Forelimb muscle (tissue), 1 donor: Measurements from ENCODE around the gene SLC9A8. TPM values are rescaled to one million over a fixed set of nuclear protein-coding genes. Genes with fewer than 3 reads are reported as not detected.
"Not testable (repeated sequence)": the region's sequence is repeated elsewhere in the genome, so short reads cannot be mapped to it uniquely, and the experiment has no call there.

Experiments used
- DNase-seq: peaks from one replicate; pipeline ENCODE4 v3.0.0-alpha.2; 2013; ENCODE audit warnings: low read depth
- polyA plus RNA-seq: library from polyadenylated mRNA; unstranded; fragments of 120-200 nt; gene quantifications from one replicate; pipeline ENCODE4 v1.2.1, GENCODE V29; 2013; ENCODE audit not compliant: insufficient read length

Gene SLC9A8
- polyA plus RNA-seq, 1 donor: 5.7 TPM

GRCh38 chr20:49893242-49894072 is 80.8 kb downstream of the SLC9A8 start:
- DNase-seq: no peak

- DNase-seq: no peak
Measured at GRCh38 chr20:49894073-49894470, 81.4 kb downstream of the SLC9A8 start.

GRCh38 chr20:49895474-49896093 is 83.0 kb downstream of the SLC9A8 start:
- not testable (repeated sequence) for DNase-seq

- no peak for DNase-seq
Measured at GRCh38 chr20:49896204-49896603, 83.6 kb downstream of the SLC9A8 start.

- no peak for DNase-seq
Measured at GRCh38 chr20:49899541-49900383, 87.1 kb downstream of the SLC9A8 start.

- no peak for DNase-seq
Measured at GRCh38 chr20:49901588-49901987, 89.0 kb downstream of the SLC9A8 start.

- no peak for DNase-seq
Measured at GRCh38 chr20:49904440-49905214, 92.0 kb downstream of the SLC9A8 start.

- no peak for DNase-seq
Measured at GRCh38 chr20:49905415-49906091, 92.9 kb downstream of the SLC9A8 start.

GRCh38 chr20:49906101-49906604 is 93.5 kb downstream of the SLC9A8 start:
- no peak for DNase-seq

- DNase-seq: no peak
Measured at GRCh38 chr20:49906615-49907154, 94.1 kb downstream of the SLC9A8 start.

- no peak for DNase-seq
Measured at GRCh38 chr20:49907405-49908257, 95.0 kb downstream of the SLC9A8 start.

- DNase-seq: no peak
Measured at GRCh38 chr20:49908258-49908565, 95.6 kb downstream of the SLC9A8 start.

GRCh38 chr20:49909499-49910339 is 97.1 kb downstream of the SLC9A8 start:
- DNase-seq: no peak

- no peak for DNase-seq
Measured at GRCh38 chr20:49910340-49910706, 97.7 kb downstream of the SLC9A8 start.

GRCh38 chr20:49913399-49914047 is 100.9 kb downstream of the SLC9A8 start:
- DNase-seq: no peak

GRCh38 chr20:49914310-49915117 is 101.9 kb downstream of the SLC9A8 start:
- no peak for DNase-seq

GRCh38 chr20:49915118-49915379 is 102.4 kb downstream of the SLC9A8 start:
- DNase-seq: no peak
